Activated CD8-positive, alpha-beta memory T cell treated with anti-CD3 and anti-CD28 coated beads for 24 hours (primary cell): Measurements from ENCODE around the gene IGFALS.

ENCODE experiments used
- DNase-seq: peaks from one replicate; pipeline ENCODE4 v3.0.0-alpha.2; 2020

Gene IGFALS

DNA sequence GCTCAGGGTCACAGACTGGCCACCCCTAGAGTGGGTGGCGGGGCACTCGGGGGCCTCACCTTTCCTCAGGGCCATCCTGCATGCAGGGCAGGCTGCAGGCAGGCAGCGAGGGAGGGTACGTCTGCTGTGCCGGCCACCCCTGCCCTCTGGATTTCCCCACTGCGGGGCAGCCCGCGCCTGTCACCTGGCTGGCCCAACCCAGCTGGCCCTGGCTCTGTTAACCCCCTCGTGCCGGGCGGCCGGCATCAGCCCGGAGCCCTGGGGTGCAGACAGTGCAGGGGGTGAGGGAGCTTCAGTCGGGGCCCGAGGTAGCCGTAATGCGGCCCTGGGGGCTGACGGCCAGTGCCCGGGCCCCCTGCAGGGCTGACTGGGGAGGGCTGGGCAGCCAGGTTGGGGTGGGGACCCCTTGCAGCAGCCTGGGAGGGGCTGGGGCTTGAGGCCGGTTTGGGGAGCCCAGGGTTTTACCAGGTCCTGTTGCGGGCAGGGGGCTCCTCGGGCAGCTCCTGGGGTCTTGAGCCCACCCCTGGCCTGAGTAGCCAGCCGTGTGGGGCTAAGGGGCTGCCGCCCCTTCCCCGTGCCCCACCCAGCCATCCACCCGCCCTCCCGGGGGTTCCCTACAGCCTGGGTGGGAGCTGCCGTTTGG lies at the start of gene IGFALS:
IGFALS (minus strand) TSS at position 128 of the 643 bp plus-strand sequence; CDS start at position 75, 53 bp downstream.
- no peak for DNase-seq

DNA sequence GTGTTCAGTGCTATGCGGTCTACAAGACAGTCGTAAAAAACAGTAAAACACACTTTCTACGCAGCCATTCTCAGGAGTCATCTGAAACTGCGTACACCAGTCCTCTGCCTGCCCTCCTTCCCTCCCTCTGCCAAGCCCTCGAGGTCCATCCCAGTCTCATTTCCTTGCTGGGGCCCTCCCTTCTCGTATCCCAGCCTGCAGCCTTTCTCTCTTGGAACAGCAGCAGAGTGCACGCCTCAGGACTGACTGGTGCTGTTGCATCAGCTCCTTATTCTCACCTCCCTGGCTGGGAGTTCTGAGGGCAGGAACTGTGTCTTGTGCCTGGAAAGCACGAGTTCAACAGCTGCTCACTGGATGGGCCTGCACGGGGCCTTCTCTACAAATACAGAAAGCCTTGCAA lies 46.0 kb upstream of the IGFALS start:
- DNase-seq = no peak

DNA sequence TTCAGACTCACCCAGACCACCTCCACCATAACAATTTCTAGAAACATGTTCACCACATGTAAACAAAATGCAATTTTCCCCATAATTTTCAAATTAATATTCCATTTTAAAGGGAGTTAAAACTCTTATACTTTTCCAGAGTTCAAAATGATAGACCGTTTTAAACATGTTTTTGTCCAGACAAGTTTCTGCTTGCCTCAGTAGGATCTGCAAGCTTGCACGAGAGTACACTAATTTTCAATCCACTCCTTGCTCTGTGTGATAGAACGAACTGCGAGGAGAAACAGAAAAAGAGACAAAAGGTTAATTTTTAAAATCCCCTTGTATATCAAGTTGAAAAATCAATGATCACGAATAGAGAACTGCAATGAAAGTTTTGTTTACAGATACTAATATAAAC lies 40.6 kb upstream of the IGFALS start:
- no peak for DNase-seq

GRCh38 chr16:1832838-1833454 lies 39.4 kb upstream of the IGFALS start:
- DNase-seq = no peak

GRCh38 chr16:1831186-1832075 lies 37.9 kb upstream of the IGFALS start:
- DNase-seq = no peak

GRCh38 chr16:1830213-1830612 lies 36.7 kb upstream of the IGFALS start:
- DNase-seq = no peak

DNA sequence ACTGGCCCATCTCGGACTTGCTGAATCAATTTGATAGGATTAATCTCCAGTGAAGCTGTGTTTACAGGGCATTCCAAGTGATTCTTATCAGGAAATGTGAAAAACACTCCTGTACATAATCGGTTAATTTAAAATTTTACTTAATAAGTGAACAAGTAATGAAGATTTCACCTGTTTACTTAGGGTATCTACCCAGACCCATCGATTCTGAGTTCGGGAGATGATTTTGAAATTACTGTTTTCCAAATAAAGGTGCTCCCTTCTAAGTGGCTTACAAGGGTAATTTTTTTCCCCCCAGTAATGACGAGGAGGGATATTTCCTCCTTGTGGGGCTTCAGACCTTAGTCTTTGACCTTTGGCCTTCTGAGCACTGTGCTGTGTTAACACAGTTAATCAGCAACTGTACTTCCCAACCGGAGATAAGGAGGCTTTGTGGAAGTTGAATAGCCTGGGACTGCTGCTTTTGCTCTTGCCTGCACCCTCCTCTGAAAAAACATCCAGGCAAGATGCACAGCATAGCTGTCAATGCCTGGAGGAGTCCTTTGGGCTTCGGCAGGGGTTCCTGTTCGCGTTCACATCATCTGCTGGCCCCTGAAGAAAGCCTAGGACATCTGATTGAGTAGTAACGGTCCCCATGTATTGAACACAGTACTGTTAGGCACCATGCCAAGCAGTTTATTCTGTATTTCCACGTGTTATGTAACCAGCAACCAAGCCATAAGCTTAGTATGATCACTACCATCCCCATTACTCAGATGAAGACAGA lies 35.3 kb upstream of the IGFALS start:
- no peak for DNase-seq

DNA sequence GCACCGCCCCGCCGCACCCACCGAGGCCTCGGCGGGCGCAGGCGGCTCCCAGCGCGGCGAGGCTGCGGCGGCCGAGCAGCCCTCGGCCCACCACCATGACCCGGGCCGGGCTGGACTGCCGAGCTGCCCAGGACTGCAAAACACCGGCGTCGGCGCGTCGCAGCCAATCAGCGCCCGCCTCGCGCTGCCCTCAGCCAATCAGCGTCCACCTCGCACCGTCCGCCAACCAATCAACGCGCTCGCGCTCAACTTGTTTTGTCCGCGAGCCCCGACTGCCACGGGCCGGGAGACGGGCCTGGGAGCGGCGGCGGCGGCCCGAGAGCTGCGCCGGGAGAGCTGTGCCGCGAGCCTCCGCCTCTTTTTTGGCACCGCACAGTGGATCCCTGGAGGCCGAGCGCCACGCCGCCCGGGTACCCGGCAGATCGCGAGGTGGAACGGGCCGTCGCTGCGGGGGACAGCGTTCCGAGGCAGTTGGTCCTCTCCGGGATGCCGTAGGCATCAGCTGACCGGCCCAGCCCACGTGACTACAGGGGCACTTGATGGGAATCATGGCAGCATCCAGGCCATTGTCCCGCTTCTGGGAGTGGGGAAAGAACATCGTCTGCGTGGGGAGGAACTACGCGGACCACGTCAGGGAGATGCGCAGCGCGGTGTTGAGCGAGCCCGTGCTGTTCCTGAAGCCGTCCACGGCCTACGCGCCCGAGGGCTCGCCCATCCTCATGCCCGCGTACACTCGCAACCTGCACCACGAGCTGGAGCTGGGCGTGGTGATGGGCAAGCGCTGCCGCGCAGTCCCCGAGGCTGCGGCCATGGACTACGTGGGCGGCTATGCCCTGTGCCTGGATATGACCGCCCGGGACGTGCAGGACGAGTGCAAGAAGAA lies 33.4 kb upstream of the IGFALS start, which contains the start of the genes FAHD1 and HAGH:
FAHD1 (plus strand) TSS at position 516 of the 883 bp plus-strand sequence; CDS start at position 549, 33 bp downstream.
HAGH (minus strand) TSS at position 135 of the 883 bp plus-strand sequence; CDS start at position 97, 38 bp downstream.
- DNase-seq = peak; percentile 97

- DNase-seq = no peak
Measured at GRCh38 chr16:1825864-1826690, 32.6 kb upstream of the IGFALS start.

GRCh38 chr16:1825381-1825863 lies 31.9 kb upstream of the IGFALS start:
- no peak for DNase-seq

DNA sequence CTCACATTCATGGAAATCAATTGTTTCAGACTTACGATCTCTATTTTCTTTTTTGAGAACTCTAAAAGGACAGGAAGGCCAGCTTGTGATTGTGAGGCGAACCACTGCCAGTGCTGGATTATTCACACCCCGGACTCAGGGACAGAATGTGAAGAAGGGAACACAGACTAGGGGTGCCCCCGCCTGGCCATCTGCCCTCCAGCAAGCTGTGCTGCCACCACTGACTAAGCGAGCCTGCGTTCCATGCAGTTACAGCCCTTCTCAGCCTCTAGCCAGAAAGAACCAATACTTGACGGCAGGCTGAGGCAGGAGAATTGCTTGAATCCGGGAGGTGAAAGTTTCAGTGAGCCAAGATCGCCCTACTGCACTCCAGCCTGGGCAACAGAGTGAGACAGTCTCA lies 30.3 kb upstream of the IGFALS start:
- no peak for DNase-seq

DNA sequence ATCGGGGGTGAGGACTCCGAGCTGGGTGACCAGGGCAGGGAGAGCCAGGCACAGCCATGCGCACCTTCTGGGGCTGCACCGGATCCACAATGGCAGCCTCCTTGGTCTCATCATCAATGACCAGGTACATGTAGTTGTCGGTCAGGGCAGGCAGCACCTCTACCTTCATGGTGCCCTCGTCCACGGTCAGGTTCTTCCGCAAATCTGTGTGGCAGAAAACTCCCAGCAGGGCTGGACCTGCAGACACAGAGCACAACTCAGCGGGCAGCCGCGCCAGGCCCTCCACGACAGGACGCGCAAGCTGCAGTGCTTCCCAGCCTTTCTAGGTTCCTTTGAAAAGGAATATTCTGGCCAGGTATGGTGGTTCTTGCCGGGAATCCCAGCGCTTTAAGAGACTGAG lies 29.3 kb upstream of the IGFALS start:
- no peak for DNase-seq

DNA sequence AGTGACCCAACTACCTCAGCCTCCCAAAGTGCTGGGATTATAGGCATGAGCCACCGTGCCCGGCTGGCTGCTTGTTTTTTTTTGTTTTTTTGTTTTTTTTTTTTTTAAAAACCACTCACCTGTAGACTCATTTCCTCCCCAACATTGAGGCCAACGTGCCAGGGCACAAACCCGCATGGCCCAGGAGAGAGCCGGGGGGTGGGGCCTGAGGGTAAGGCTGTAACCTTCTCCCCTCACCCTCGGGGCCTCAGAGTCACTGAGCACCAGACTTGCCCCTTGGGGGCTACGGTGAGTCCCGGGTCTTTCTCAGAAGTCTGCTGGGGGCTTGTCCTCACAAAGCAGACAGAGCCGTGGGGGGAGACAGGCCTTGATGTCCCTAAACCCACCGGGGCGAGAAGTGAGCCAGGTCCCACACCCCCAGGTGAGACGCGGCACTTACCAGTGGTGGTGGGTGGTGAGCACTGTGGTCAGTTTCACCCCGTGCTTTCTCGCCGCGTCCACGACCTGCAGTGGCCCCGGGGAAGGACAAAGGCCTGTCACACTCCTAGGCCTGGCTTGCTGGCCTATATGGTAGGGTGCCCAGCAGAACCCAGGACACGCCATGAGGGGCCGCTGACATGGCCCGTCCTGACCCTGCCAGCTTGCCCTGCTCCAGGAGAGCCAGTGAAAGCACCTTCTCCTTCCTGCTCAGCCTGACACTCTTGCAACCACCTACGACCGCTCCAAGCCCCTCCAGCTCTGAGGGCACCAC lies 28.5 kb upstream of the IGFALS start:
- no peak for DNase-seq

- no peak for DNase-seq
Measured at GRCh38 chr16:1820946-1821290, 27.4 kb upstream of the IGFALS start.

DNA sequence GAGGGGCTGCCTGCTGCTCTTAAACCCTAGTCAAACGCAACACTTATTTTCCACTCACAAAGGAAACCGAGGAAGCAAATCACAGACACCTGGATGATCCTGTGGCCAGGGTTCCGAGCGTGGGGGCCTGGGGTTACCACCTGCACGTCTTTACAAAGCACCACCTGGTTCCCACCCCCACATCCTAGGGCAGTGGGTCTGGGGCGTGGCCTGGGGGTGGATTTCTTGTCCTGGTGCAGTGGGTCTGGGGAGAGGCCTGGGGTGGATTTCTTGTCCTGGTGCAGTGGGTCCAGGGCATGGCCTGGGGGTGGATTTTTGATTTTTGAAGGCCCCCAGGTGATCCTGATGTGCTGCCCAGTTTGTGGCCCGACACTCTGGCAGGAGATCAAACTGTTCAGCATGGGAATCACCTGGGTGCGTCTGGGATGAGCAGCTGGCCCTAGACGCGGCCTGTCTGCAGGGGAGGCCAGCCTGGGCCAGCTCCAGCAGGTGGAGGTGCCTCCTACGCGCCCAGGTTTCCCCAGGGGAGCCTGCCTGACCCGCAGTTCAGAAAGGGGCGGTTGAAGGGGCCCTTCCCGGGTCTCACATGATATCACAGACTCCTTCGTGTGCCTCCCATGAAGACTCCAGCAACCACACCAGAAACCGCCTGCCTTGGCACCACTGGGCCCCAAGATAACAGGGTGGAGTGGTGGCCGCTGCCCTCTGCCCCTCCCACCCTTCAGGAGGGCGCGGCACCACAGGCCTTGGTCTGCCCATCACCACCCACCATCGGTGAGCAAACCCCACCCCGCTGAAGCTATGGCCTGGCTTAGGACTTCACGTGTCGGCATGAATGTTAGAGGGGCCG lies 26.8 kb upstream of the IGFALS start:
- DNase-seq = no peak

- no peak for DNase-seq
Measured at GRCh38 chr16:1819611-1820010, 26.1 kb upstream of the IGFALS start.

- no peak for DNase-seq
Measured at GRCh38 chr16:1818873-1819525, 25.5 kb upstream of the IGFALS start.

- no peak for DNase-seq
Measured at GRCh38 chr16:1818204-1818872, 24.8 kb upstream of the IGFALS start.
